Glutamatergic neuron (in vitro differentiated cells): ENCODE results near the gene HDAC2. TPM values are rescaled to one million over a fixed set of nuclear protein-coding genes. Genes with fewer than 3 reads are reported as not detected.

ENCODE experiments used
- DNase-seq: peaks from one replicate; pipeline ENCODE4 v3.0.0; 2022
- H3K27ac Mint-ChIP-seq: one replicate; pipeline ENCODE4 v1.8.0; 2020; ENCODE audit warnings: mild to moderate bottlenecking, mixed read lengths, inconsistent platforms; ENCODE audit not compliant: unreplicated experiment
- H3K27me3 Mint-ChIP-seq: one replicate; pipeline ENCODE4 v1.8.0; 2020; ENCODE audit warnings: mild to moderate bottlenecking, moderate library complexity, mixed read lengths, inconsistent platforms; ENCODE audit not compliant: unreplicated experiment
- H3K36me3 Mint-ChIP-seq: one replicate; pipeline ENCODE4 v1.8.0; 2020; ENCODE audit warnings: mild to moderate bottlenecking, mixed read lengths, inconsistent platforms; ENCODE audit not compliant: unreplicated experiment
- H3K4me1 Mint-ChIP-seq: one replicate; pipeline ENCODE4 v1.8.0; 2020; ENCODE audit warnings: mild to moderate bottlenecking, low read depth, mixed read lengths, inconsistent platforms; ENCODE audit not compliant: unreplicated experiment
- H3K4me3 Mint-ChIP-seq: one replicate; pipeline ENCODE4 v1.8.0; 2020; ENCODE audit warnings: mild to moderate bottlenecking, mixed read lengths, inconsistent platforms; ENCODE audit not compliant: unreplicated experiment
- H3K9me3 Mint-ChIP-seq: one replicate; pipeline ENCODE4 v1.8.0; 2020; ENCODE audit warnings: mild to moderate bottlenecking, moderate library complexity, mixed read lengths, inconsistent platforms; ENCODE audit not compliant: unreplicated experiment
- CTCF ChIP-seq: fragments of 200-600 bp; sonication (generic); IDR thresholded peaks from one replicate; pipeline ENCODE4 v1.5.0; 2021; ENCODE audit not compliant: partially characterized antibody, unreplicated experiment
- total RNA-seq: library from RNA; stranded (reverse); fragmentation: NEBNext Ultra II Directional; extraction: Animal tissue kit (Norgen Biotek cat#: 25700); gene quantifications from one replicate; pipeline ENCODE4 v1.2.1, GENCODE V29; 2021; ENCODE audit not compliant: unreplicated experiment

HDAC2 gene
- total RNA-seq, 1 donor from 2014 or later = 389 TPM

DNA sequence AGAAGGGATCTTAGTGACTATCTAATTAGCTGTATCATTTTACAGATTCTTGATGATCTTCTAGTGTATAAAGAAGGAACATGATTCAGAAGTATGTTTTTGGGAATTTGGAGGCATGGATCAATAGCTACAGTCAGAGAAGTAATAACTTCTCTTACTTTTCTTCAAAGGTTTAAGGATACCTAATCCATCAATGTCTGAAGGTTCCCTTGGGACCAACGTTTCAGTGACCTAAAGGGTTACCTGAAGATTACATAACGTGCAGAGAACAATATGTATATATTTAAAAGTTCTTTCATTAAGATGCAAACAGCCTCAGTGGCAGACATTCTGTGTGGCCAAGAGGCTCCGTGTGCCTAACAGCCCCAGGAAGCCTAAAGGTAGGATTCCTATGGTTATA lies 3.2 kb downstream of the HDAC2 start:
- no peak for DNase-seq
- H3K4me1 Mint-ChIP-seq = peaks cover 19% of the 10 kb centered on the region
- H3K36me3 Mint-ChIP-seq = no peaks in the 10 kb centered on the region
- H3K4me3 Mint-ChIP-seq = peak overlapping the region; percentile 92
- H3K27ac Mint-ChIP-seq = no peak overlapping the region
- H3K9me3 Mint-ChIP-seq = peaks cover 15% of the 10 kb centered on the region
- no peak for TF ChIP-seq CTCF
- peaks cover 12% of the 10 kb centered on the region for H3K27me3 Mint-ChIP-seq

GRCh38 chr6:113960795-113961194 lies 10.2 kb downstream of the HDAC2 start:
- TF ChIP-seq CTCF = no peak
- Mint-ChIP-seq H3K27ac (no peak overlapping the region), H3K4me3 (no peak overlapping the region), H3K9me3 (no peaks in the 10 kb centered on the region), H3K27me3 (peaks cover 2% of the 10 kb centered on the region), H3K4me1 (peaks cover 30% of the 10 kb centered on the region), H3K36me3 (no peaks in the 10 kb centered on the region)
- no peak for DNase-seq

DNA sequence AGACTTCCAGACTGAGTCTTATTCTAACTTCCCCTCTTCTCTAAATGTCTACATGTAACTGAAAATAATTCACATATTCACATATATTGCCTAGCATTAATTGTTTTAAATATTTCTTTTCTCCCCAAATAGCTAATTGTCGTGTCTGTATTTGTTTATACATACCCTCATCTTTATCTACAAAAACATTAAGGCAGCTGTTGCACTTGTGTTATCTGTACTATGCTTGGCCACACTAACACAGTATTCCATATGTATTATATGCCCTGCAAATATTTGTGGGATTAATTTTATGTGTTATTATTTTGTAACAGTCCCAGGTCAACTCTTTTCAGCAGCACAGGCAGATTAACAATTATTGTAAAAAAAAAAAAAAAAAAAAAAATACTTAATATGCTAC lies 11.7 kb downstream of the HDAC2 start:
- peaks cover 26% of the 10 kb centered on the region for H3K4me1 Mint-ChIP-seq
- no peak for DNase-seq
- H3K9me3 Mint-ChIP-seq = no peaks in the 10 kb centered on the region
- TF ChIP-seq CTCF = no peak
- H3K27me3 Mint-ChIP-seq = peaks cover 2% of the 10 kb centered on the region
- no peak overlapping the region for H3K4me3 Mint-ChIP-seq
- no peaks in the 10 kb centered on the region for H3K36me3 Mint-ChIP-seq
- H3K27ac Mint-ChIP-seq = no peak overlapping the region

GRCh38 chr6:113954653-113955052 lies 16.3 kb downstream of the HDAC2 start:
- Mint-ChIP-seq H3K9me3 (no peaks in the 10 kb centered on the region), H3K4me3 (no peak overlapping the region), H3K36me3 (no peaks in the 10 kb centered on the region), H3K27ac (no peak overlapping the region), H3K4me1 (peaks cover 9% of the 10 kb centered on the region), H3K27me3 (peaks cover 2% of the 10 kb centered on the region)
- DNase-seq = no peak
- TF ChIP-seq CTCF = no peak

- Mint-ChIP-seq H3K27me3 (peaks cover 4% of the 10 kb centered on the region), H3K4me1 (peaks cover 4% of the 10 kb centered on the region), H3K4me3 (no peak overlapping the region), H3K27ac (no peak overlapping the region), H3K9me3 (no peaks in the 10 kb centered on the region), H3K36me3 (no peaks in the 10 kb centered on the region)
- TF ChIP-seq CTCF = no peak
- DNase-seq = no peak
Measured at GRCh38 chr6:113953346-113953745, 17.6 kb downstream of the HDAC2 start.
